MG63 (cell line): Measurements from ENCODE around the gene RUBCNL. TPM values are rescaled to one million over a fixed set of nuclear protein-coding genes. Genes with fewer than 3 reads are reported as not detected.
"Not testable (repeated sequence)": the region's sequence is repeated elsewhere in the genome, so short reads cannot be mapped to it uniquely, and the experiment has no call there.

Experiments used
- DNase-seq: peaks from one replicate; pipeline ENCODE4 v3.0.0-alpha.2; 2020
- H3K27me3 ChIP-seq: fragments of 250-450 bp; sonication (Bioruptor Pico); 2 replicates; pipeline ENCODE4 v1.5.1; 2020; ENCODE audit warnings: mild to moderate bottlenecking, moderate library complexity
- H3K36me3 ChIP-seq: fragments of 250-450 bp; sonication (Bioruptor Pico); 2 replicates; pipeline ENCODE4 v1.5.1; 2020; ENCODE audit warnings: mild to moderate bottlenecking, moderate library complexity
- H3K4me3 ChIP-seq: fragments of 250-450 bp; sonication (Bioruptor Pico); 2 replicates; pipeline ENCODE4 v1.5.1; 2020; ENCODE audit warnings: mild to moderate bottlenecking, moderate library complexity
- H3K9me3 ChIP-seq: fragments of 250-450 bp; sonication (Bioruptor Pico); 2 replicates; pipeline ENCODE4 v1.5.1; 2020; ENCODE audit warnings: mild to moderate bottlenecking, moderate library complexity
- total RNA-seq: library from RNA; depleted of rRNA; stranded (reverse); fragments of >200 nt; shearing (Covaris generic); gene quantifications from 2 replicates; pipeline ENCODE4 v1.2.3, GENCODE V29; 2014; ENCODE audit warnings: low replicate concordance; rRNA removed

The RUBCNL gene
- total RNA-seq = not detected in 2 replicates

- Histone ChIP-seq H3K36me3 (no peaks in the 10 kb centered on the region), H3K4me3 (peak within 1 kb of the TSS; percentile 44), H3K27me3 (peaks cover 15% of the 10 kb centered on the region), H3K9me3 (no peaks in the 10 kb centered on the region)
- peak; percentile 29 for DNase-seq
Measured at GRCh38 chr13:46387064-46387851, at the start of gene RUBCNL. TSS of gene RUBCNL (minus strand) at chr13:46387252. CDS start at chr13:46372475, 14,777 bp downstream.

GRCh38 chr13:46429558-46429957 lies 42.5 kb upstream of the RUBCNL start:
- not testable (repeated sequence) for H3K4me3 ChIP-seq, H3K9me3 ChIP-seq, H3K27me3 ChIP-seq, DNase-seq, H3K36me3 ChIP-seq

- no peak for DNase-seq
- Histone ChIP-seq H3K36me3 (no peaks in the 10 kb centered on the region), H3K9me3 (no peaks in the 10 kb centered on the region), H3K4me3 (no peak overlapping the region), H3K27me3 (no peaks in the 10 kb centered on the region)
Measured at GRCh38 chr13:46405457-46405856, 18.4 kb upstream of the RUBCNL start.

GRCh38 chr13:46404733-46405100 lies 17.7 kb upstream of the RUBCNL start:
- Histone ChIP-seq H3K36me3 (no peaks in the 10 kb centered on the region), H3K9me3 (no peaks in the 10 kb centered on the region), H3K4me3 (no peak overlapping the region), H3K27me3 (no peaks in the 10 kb centered on the region)
- no peak for DNase-seq

GRCh38 chr13:46403851-46404732 lies 17.0 kb upstream of the RUBCNL start:
- H3K27me3 ChIP-seq = no peaks in the 10 kb centered on the region
- no peak overlapping the region for H3K4me3 ChIP-seq
- no peaks in the 10 kb centered on the region for H3K36me3 ChIP-seq
- no peaks in the 10 kb centered on the region for H3K9me3 ChIP-seq
- no peak for DNase-seq

- no peaks in the 10 kb centered on the region for H3K27me3 ChIP-seq
- H3K4me3 ChIP-seq = no peak overlapping the region
- no peaks in the 10 kb centered on the region for H3K36me3 ChIP-seq
- H3K9me3 ChIP-seq = no peaks in the 10 kb centered on the region; the same call in 1 of the 2 replicates
- no peak for DNase-seq
Measured at GRCh38 chr13:46402178-46402577, 15.1 kb upstream of the RUBCNL start.

- H3K4me3 ChIP-seq = no peak overlapping the region
- H3K27me3 ChIP-seq = no peaks in the 10 kb centered on the region
- DNase-seq = no peak
- H3K36me3 ChIP-seq = no peaks in the 10 kb centered on the region
- no peaks in the 10 kb centered on the region; the same call in 1 of the 2 replicates for H3K9me3 ChIP-seq
Measured at GRCh38 chr13:46401432-46401831, 14.4 kb upstream of the RUBCNL start.

- peak; percentile 20 for DNase-seq
- no peaks in the 10 kb centered on the region for H3K27me3 ChIP-seq
Measured at GRCh38 chr13:46396341-46396740, 9.3 kb upstream of the RUBCNL start.

GRCh38 chr13:46392967-46393366 lies 5.9 kb upstream of the RUBCNL start:
- Histone ChIP-seq H3K4me3 (no peak overlapping the region), H3K9me3 (no peaks in the 10 kb centered on the region; the same call in 1 of the 2 replicates), H3K36me3 (no peaks in the 10 kb centered on the region), H3K27me3 (no peaks in the 10 kb centered on the region)
- DNase-seq = no peak

More at GRCh38 chr13:46396341-46396740, 9.3 kb upstream of the RUBCNL start:
- H3K36me3 ChIP-seq = no peaks in the 10 kb centered on the region
- no peak overlapping the region for H3K4me3 ChIP-seq
- no peaks in the 10 kb centered on the region; the same call in 1 of the 2 replicates for H3K9me3 ChIP-seq

- Histone ChIP-seq H3K27me3 (peaks cover 14% of the 10 kb centered on the region), H3K36me3 (no peaks in the 10 kb centered on the region), H3K9me3 (no peaks in the 10 kb centered on the region), H3K4me3 (no peak overlapping the region)
- DNase-seq = no peak
Measured at GRCh38 chr13:46389457-46390451, 2.7 kb upstream of the RUBCNL start.

- H3K27me3 ChIP-seq = peaks cover 15% of the 10 kb centered on the region
Measured at GRCh38 chr13:46388846-46389245, 1.8 kb upstream of the RUBCNL start.

GRCh38 chr13:46388308-46388707 lies 1.3 kb upstream of the RUBCNL start:
- Histone ChIP-seq H3K27me3 (peaks cover 15% of the 10 kb centered on the region), H3K36me3 (no peaks in the 10 kb centered on the region)

More at GRCh38 chr13:46388846-46389245, 1.8 kb upstream of the RUBCNL start:
- Histone ChIP-seq H3K4me3 (no peak overlapping the region), H3K36me3 (no peaks in the 10 kb centered on the region), H3K9me3 (no peaks in the 10 kb centered on the region)
- no peak for DNase-seq

GRCh38 chr13:46386392-46387063 lies 524 bp downstream of the RUBCNL start:
- H3K36me3 ChIP-seq = no peaks in the 10 kb centered on the region
- no peak for DNase-seq
- H3K4me3 ChIP-seq = peak overlapping the region; percentile 44
- H3K27me3 ChIP-seq = peaks cover 15% of the 10 kb centered on the region
- no peaks in the 10 kb centered on the region for H3K9me3 ChIP-seq

More at GRCh38 chr13:46388308-46388707, 1.3 kb upstream of the RUBCNL start:
- H3K9me3 ChIP-seq = no peaks in the 10 kb centered on the region
- no peak for DNase-seq
- no peak overlapping the region for H3K4me3 ChIP-seq

GRCh38 chr13:46385946-46386345 lies 1.1 kb downstream of the RUBCNL start:
- Histone ChIP-seq H3K4me3 (no peak overlapping the region), H3K27me3 (peaks cover 15% of the 10 kb centered on the region), H3K9me3 (no peaks in the 10 kb centered on the region), H3K36me3 (no peaks in the 10 kb centered on the region)
- no peak for DNase-seq

GRCh38 chr13:46383383-46383782 lies 3.7 kb downstream of the RUBCNL start:
- no peaks in the 10 kb centered on the region for H3K9me3 ChIP-seq
- DNase-seq = no peak
- peaks cover 15% of the 10 kb centered on the region for H3K27me3 ChIP-seq
- H3K36me3 ChIP-seq = no peaks in the 10 kb centered on the region
- H3K4me3 ChIP-seq = no peak overlapping the region

GRCh38 chr13:46382224-46382623 lies 4.8 kb downstream of the RUBCNL start:
- DNase-seq = no peak

More at GRCh38 chr13:46382224-46382623, 4.8 kb downstream of the RUBCNL start:
- H3K4me3 ChIP-seq = no peak overlapping the region
- H3K36me3 ChIP-seq = no peaks in the 10 kb centered on the region
- peaks cover 15% of the 10 kb centered on the region for H3K27me3 ChIP-seq
- no peaks in the 10 kb centered on the region for H3K9me3 ChIP-seq
